GM21737 (cell line): Measurements from ENCODE around the gene CERS6.

Experiments
- ATAC-seq: cut with Tn5 transposase; IDR thresholded peaks from one replicate; pipeline ENCODE4 v1.9.1; 2021; ENCODE audit warnings: mild to moderate bottlenecking, moderate library complexity; ENCODE audit not compliant: unreplicated experiment

The CERS6 gene

GRCh38 chr2:168692132-168692744, 236.2 kb downstream of the CERS6 start:
- ATAC-seq: no peak

GRCh38 chr2:168694173-168694572, 238.1 kb downstream of the CERS6 start:
- no peak for ATAC-seq

DNA sequence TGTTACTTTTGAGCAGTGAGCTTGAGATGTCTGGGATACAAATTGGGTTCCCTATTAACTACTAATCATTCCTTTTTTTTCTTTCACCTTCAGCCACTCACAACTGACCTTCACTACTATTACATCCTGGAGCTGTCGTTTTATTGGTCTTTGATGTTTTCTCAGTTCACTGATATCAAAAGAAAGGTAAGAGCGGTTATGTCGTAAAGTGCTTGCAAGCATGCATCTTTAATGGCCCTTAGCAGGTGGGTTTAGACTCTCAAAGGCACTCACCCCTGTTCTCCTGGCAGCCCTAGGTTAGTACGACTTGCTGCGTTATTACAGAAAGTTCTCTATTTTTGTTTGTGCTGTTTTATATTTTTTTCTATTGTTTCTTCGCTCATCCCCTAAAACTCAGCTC, 238.8 kb downstream of the CERS6 start:
- no peak for ATAC-seq

GRCh38 chr2:168697668-168698121, 241.6 kb downstream of the CERS6 start:
- no peak for ATAC-seq

DNA sequence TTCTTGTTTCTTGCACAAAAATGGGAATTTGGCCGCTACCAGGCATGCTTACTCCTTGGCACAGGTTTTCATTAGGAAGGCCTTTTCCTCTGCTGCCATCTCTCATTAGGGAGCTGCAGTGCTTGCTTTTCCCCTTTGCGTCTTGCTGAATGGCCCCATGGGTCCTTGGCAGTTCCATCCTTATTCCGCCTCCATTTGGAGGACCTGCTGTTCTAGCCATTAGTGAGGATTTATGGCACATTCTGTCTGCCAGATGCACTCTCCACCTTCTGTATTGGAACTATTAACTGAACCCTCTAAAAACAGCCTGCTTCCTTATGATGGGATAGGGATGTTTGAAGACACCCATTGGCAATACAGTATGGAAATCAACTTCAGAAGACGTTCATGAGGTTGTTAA, 242.9 kb downstream of the CERS6 start:
- ATAC-seq: no peak

- no peak for ATAC-seq
Observed at GRCh38 chr2:168699844-168700417, 243.9 kb downstream of the CERS6 start.

DNA sequence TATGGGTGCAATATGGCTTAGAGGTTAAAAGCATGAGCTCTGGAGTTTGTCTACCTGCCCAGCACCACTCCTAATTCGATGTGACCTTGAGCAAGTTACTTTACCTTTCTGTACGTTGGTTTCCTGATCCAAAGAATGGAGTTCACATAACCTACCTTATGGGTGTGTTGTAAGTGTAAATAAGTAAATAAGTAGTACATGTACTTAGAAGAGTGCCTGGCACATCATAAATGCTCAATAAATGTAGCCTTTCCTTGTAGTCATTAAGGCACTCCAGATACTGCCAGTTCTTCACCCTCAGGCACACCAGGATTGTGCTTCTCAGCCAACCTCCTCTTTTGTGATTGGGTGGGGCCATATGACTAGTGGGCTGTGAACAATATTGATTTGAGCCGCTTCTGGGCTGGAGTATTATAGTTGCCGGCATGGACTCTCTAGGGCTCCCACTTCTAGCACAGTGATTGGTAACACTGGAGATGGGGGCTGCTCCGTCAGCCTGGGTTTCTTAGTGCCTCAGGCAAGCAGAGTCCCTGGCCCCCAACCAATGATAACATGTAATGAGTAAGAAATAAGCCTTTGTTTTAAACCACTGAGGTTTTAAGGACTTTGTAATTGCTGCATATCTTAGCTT, 244.7 kb downstream of the CERS6 start:
- ATAC-seq: no peak

DNA sequence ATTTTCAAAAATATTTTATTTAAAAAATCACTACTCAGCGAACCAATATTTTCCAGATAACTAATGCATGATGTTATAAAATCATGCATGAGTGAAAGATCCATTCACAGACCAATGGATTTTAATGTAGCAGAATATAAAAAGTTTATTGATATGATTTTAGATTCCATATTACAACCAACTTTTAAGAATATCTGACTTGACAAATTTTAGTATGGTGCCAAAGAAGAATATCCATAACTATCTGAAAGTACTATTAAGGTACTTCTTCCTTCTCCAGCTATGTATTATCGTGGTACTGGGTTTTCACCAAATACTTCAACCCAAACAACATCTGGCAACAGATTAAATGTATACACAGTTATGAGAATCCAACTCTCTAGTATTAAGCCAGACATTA, 246.5 kb downstream of the CERS6 start:
- ATAC-seq: no peak

GRCh38 chr2:168703926-168704325, 247.9 kb downstream of the CERS6 start:
- no peak for ATAC-seq

GRCh38 chr2:168705534-168706470, 249.7 kb downstream of the CERS6 start:
- no peak for ATAC-seq

DNA sequence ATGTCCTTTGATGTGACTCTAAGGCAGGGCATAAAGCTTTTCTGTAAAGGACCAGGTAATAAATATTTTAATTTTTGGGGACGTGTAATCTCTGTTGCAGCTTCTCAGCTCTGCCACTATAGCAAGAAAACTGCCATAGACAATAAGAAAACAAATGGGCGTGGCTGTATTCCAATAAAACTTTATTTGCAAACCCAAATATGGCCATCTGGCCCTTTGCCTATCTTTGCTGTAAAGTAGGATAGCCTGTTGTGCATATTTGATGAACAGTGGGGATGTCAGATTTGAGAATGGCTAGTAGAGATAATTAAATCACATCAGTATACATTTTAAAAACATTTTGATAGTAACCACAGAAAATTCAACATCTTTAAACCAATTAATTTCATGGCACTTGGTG, 250.7 kb downstream of the CERS6 start:
- ATAC-seq: no peak

- no peak for ATAC-seq
Observed at GRCh38 chr2:168708080-168708479, 252.0 kb downstream of the CERS6 start.

- no peak for ATAC-seq
Observed at GRCh38 chr2:168710754-168711467, 254.8 kb downstream of the CERS6 start.

DNA sequence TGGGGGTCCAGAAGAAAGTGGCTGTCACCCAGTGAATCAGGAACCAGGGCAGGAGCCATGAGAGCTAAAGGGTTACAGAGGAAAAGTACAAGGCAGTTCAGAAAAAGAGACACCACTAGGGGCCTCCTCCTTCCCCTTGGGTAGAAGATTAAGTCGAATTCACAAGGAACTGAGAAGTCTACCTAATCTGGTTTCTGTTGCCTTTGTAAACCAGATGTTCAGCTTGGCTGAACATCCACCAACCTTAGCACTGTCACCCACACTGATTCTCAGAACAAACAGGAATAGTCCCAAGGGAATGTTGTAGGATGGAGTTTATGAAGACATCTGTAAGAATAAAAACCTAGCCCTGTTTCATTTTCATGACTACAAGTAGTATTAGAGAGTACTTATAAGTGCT, 256.0 kb downstream of the CERS6 start:
- peak; percentile 99 for ATAC-seq

GRCh38 chr2:168713325-168713724, 257.3 kb downstream of the CERS6 start:
- no peak for ATAC-seq

DNA sequence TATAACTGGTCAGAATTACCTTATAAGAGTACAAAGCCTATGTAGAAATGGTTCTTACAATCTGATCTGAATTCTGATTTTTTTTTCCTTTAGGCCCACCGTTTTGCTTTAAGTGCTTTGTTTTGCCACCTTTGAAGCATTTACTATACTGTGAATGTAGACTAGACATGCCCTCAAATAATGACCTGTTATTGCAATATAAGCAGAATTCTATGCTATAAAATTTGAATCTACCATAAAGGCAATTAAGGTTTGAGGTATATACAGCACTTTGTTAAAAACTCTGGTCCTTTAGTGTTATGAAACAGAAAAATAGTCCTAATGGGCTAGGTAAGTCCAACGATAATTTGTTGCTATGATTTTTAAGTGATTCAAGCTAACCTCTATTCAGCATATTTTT, 259.8 kb downstream of the CERS6 start:
- no peak for ATAC-seq

GRCh38 chr2:168716839-168717238, 260.8 kb downstream of the CERS6 start:
- ATAC-seq: no peak

- ATAC-seq: no peak
Observed at GRCh38 chr2:168717790-168718502, 261.9 kb downstream of the CERS6 start.

DNA sequence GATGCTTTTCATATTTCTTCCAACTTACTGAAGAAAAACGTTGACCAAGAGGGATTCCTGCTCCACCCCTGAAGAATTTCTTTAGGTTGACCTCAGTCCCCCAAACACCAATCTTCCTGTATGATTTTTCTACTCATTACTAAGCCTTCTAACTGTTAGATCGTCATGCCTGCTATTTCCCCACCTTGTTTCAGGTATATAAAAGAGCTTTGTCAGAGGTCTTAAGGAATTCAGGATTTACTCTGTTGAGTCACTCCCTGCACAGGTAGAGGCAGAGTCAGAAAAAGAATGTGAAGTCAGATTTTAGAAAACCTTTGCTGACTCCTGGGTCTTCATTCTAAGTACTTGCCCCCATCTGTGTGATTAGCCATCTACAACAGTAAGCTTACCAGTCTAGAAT, 262.6 kb downstream of the CERS6 start:
- ATAC-seq: no peak

DNA sequence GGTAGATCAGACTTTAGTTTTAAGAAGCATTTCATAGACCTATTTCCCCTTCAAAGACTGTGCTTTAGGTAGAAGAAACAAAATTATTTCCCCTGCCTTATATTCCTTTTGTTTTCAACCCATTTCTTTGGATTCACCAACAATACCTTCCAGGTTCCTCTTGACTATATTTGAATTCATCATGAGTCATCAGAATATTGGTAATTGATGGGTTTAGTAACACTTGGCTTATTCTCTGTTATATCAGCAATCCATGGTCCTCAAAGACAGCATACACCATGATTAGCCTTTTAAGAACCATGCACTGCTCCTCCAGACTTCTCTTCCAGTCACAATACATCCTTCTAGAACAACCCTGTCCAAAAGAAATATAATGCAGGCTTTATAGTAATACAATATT, 263.4 kb downstream of the CERS6 start:
- ATAC-seq: no peak
